NCI-H2171 treated with DMSO at 0.1 percent for 48 hours (cell line): Measurements from ENCODE around the gene TMEM8B.
"Not testable (repeated sequence)": the region's sequence is repeated elsewhere in the genome, so short reads cannot be mapped to it uniquely, and the experiment has no call there.

Experiments
- DNase-seq: peaks from one replicate; lab custom pipeline; 2025; lab: John Stamatoyannopoulos, UW

TMEM8B gene

GRCh38 chr9:35864695-35865255 is 35.7 kb downstream of the TMEM8B start:
- DNase-seq, result no peak

DNA sequence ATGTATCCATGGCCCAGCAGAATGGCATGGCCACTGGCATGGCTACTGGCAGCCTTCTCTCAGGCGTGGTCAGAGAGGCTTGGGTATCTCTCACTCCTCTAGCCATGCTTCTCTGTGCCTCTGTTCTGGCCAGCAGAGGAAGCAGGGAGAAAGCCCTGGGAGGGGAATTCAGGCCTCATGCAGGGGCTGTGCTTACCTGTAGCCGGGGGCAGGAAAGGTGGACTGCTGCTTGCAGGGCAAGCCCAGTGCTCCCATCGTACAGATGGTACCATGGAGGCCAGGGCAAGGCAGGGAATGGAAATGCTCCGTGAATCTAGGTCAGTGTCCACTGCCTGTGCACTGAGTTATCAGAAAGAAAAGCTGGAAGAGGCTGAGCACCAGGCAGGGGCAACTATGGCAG is 38.5 kb downstream of the TMEM8B start:
- no peak for DNase-seq

GRCh38 chr9:35868933-35869332 is 39.9 kb downstream of the TMEM8B start:
- DNase-seq, result no peak

DNA sequence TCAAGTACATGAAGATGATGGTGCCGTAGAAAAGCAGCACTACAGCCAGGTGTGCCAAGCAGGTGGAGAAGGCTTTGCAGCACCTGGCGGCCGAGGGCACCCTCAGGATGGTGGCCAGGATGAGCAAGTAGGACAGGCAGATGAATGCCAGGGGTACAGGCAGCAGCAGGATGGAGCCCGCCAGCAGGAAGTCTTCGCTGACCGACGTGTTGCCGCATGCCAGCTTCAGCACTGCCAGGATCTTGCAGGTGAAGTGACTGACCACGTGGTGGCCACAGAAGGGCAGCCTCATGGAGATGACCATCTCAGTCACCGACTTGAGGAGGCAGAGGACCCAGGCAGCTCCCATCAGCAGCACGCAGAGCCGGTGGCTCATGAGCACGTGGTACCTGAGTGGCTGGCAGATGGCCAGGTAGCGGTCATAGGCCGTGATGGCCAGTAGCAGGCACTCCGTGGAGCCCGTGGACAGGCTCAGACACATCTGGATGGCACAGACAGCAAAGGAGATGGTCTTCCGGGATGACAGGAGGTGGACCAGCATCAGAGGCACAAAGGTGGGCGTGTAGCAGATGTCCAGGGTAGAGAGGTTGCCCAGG is 40.7 kb downstream of the TMEM8B start:
- DNase-seq, result no peak

- no peak for DNase-seq
These were observed 41.4 kb downstream of the TMEM8B start, which contains the start of gene OR13J1 for GRCh38 chr9:35870351-35870923. Gene OR13J1 (minus strand): TSS chr9:35870401. CDS start chr9:35870401, 0 bp downstream.

DNA sequence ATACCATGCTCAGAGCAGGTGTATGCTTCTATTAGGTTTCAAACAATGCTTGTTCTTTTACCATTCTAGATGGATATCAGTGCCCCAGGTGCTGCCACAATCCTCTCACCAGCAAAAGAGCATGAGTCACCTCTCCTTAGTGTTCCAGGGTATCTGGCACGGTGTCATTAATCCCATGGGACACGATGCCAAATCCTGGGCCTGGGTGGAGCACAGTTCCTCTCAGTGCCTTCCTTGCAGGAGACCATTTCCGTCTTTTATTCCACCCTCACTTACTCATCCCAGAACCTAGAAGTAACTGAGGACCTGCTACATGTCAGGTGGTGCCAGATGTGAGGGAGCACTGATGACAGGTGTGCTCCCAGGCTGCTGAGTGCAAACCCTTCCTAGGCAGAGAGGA is 42.5 kb downstream of the TMEM8B start:
- peak; percentile 29 for DNase-seq

DNA sequence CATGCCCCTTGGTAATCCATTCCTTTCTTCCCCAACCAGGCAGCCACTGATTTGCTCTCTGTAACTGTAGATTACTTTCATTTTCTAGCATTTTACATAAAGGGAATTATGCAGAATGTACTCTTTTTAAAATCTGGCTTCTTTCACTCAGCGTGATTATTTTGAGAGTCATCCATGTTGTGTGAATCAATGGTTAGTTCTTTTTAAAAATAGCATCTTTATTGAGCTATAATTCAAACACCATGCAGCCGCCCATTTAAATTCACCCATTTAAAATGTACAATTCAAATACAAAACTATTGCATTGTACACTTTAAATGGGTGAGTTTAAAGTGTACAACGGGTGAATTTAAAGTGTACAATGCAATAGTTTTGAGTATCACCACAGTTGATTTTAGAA is 43.5 kb downstream of the TMEM8B start:
- DNase-seq, result no peak

GRCh38 chr9:35882263-35882848 is 53.3 kb downstream of the TMEM8B start:
- peak; percentile 67 for DNase-seq

DNA sequence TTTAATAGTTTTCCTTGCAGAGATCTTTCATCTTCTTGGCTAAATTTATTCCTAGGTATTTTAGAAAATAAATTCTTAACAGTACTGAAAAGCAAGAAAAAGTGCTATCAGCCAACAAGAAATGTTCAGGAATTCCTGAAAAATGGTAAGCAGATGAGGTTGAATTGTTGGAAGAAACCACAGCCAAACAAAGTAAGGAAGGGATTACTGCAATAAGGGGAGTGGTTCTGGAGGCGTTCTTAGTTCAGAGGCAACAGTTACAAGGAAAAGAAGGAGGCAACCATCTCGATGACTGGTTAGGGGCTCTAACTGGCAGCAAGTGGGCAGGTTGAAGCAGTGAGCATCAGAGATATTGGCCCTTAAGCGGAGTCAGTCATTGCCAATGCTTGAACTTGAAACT is 54.0 kb downstream of the TMEM8B start:
- DNase-seq, result no peak

DNA sequence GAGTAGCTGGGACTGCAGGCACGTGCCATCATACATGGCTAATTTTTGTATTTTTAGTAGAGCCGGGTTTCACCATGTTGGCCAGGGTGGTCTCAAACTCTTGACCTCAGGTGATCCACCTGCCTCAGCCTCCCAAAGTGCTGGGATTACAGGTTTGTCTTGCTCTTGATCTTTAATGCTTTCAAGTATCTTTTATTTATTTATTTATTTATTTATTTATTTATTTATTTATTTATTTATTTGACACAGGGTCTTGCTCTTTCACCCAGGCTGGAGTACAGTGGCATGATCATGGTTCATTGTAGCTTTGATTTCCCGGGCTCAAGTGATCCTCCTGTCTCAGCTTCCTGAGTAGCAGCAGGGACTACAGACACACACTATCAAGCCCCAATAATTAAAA is 55.9 kb downstream of the TMEM8B start:
- not testable (repeated sequence) for DNase-seq

- no peak for DNase-seq
These were observed 62.6 kb downstream of the TMEM8B start for GRCh38 chr9:35891646-35892045.

- no peak for DNase-seq
These were observed 63.0 kb downstream of the TMEM8B start for GRCh38 chr9:35892051-35892450.

GRCh38 chr9:35896570-35896969 is 67.5 kb downstream of the TMEM8B start:
- DNase-seq, result no peak

DNA sequence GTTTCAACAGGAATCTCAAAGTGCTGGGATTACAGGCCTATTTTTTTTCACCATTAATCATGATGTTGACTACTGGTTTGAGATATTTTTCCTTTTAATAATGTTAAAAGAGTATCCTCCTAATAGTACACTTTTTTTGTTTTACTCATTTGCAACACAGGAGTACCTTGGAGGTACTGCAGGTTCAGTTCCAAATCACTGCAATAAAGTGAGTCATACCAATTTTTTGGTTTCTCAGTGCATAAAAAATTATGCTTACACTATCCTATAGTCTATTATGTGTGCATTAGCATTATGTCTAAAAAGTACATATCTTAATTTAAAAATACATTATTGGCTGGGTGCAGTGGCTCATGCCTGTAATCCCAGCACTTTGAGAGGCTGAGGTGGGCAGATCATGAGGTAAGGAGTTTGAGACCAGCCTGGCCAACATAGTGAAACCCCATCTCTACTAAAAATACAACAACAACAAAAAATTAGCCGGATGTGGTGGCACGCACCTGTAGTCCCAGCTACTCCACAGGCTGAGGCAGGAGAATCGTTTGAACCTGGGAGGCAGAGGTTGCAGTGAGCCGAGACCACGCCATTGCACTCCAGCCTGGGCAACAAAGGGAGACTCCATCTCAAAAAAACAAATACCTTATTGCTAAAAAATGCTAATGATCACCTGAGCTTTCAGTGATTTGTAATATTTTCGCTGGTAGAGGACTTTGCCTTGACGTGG is 68.5 kb downstream of the TMEM8B start:
- DNase-seq, result not testable (repeated sequence)

DNA sequence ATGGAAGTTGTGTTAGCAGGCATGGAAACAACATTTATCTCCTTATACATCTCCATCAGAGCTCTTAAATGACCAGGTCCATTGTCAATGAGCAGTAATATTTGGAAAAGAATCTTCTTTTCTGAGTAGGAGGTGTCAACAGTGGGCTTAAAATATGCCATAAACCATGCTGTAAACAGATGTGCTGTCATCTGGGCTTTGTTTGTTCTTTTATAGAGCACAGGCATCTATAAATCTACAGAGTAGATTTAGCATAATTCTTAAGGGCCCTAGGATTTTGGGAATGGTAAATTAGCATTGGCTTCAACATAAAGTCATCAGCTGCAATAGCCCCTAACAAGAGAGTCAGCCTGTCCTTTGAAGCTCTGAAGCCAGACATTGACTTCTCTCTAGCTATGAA is 69.3 kb downstream of the TMEM8B start:
- no peak for DNase-seq

DNA sequence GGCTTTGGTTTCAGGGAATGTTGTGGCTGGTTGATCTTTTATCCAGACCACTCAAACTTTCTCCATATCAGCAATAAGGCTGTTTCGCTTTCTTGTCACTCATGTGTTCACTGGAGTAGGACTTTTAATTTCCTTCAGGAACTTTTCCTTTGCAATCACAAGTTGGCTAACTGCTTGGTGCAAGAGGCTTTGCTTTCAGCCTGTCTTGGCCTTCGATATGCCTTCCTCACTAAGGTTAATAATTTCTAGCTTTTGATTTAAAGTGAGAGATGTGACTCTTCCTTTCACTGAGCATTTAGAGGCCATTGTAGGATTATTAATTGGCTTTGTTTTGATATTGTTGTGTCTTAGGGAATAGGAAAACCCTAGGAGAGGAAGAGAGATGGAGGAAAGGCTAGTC is 70.0 kb downstream of the TMEM8B start:
- no peak for DNase-seq

- peak; percentile 29 for DNase-seq
These were observed 74.0 kb downstream of the TMEM8B start for GRCh38 chr9:35903049-35903448.

GRCh38 chr9:35904338-35904737 is 75.3 kb downstream of the TMEM8B start:
- no peak for DNase-seq

- no peak for DNase-seq
These were observed 76.2 kb downstream of the TMEM8B start for GRCh38 chr9:35905051-35905781.

DNA sequence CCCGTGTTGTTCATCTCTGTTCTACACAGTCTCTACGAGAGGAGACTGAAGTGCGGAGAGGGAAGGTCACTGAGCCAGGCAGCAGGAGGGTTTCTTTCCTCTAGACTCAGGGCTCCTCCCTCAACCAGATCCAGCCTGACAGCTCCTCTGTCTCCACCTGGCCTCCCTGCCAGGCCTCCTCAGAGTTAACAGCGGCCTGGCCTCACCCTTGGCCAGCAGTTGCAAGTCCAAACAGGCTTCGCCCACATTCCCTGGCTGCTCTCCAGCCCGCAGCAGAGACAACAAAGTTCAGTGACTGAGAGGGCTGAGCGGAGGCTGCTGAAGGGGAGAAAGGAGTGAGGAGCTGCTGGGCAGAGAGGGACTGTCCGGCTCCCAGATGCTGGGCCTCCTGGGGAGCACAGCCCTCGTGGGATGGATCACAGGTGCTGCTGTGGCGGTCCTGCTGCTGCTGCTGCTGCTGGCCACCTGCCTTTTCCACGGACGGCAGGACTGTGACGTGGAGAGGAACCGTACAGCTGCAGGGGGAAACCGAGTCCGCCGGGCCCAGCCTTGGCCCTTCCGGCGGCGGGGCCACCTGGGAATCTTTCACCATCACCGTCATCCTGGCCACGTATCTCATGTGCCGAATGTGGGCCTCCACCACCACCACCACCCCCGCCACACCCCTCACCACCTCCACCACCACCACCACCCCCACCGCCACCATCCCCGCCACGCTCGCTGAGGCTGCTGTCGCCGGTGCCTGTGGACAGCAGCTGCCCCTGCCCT is 77.1 kb downstream of the TMEM8B start, which contains the start of gene HRCT1:
TSS of gene HRCT1 (plus strand) at position 291 of the 768 bp plus-strand sequence. CDS start at position 377, 86 bp downstream.
- no peak for DNase-seq
